NB4 (cell line): ENCODE measurements around the gene XRCC5.

Experiments
- DNase-seq: peaks from one replicate; pipeline ENCODE4 v3.0.0; 2010; ENCODE audit warnings: low read depth
- H3K4me3 ChIP-seq: one replicate; pipeline ENCODE4 v1.5.1; 2011; ENCODE audit warnings: mild to moderate bottlenecking, low read depth, low read length, moderate library complexity
- CTCF ChIP-seq: IDR thresholded peaks from one replicate; pipeline ENCODE4 v1.5.1; 2012; ENCODE audit warnings: low read depth, low read length
- MYC ChIP-seq: IDR thresholded peaks from 2 replicates; pipeline ENCODE4 v1.6.1; 2011; ENCODE audit warnings: low read depth, low read length
- POLR2A ChIP-seq: IDR thresholded peaks from 2 replicates; pipeline ENCODE4 v1.6.1; 2011; ENCODE audit warnings: mild to moderate bottlenecking; ENCODE audit not compliant: insufficient read length; ENCODE audit errors: extremely low read depth
- TF ChIP-seq, protein P1 (sequence below): IDR thresholded peaks from 2 replicates; pipeline ENCODE4 v1.6.1; 2011; ENCODE audit warnings: low read depth, low read length

XRCC5 gene

GRCh38 chr2:216242365-216242764 is 133.2 kb downstream of the XRCC5 start:
- TF ChIP-seq POLR2A (no peak), MYC (no peak), CTCF (no peak)
- TF ChIP-seq, protein P1, sequence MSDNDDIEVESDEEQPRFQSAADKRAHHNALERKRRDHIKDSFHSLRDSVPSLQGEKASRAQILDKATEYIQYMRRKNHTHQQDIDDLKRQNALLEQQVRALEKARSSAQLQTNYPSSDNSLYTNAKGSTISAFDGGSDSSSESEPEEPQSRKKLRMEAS: no peak
- no peak for DNase-seq

DNA sequence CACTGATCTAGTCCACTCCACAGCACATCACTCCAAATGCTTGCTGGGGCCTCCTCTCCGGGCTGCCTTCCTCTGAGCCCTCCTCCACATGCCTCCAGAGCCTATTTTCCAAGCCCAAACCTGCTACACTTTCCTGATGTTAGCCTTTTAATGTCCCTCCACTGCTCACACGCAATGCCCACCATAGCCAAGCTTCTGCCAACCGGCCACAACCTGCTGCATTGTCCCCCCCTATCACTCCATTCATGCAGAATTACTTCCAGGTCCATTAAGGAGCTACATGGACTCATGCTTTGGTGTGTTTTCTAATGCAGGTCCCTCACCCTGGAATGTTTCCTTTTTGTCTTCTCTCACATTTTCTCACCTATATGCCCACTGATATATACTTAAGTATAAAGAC is 133.9 kb downstream of the XRCC5 start:
- TF ChIP-seq MYC (no peak), POLR2A (no peak), CTCF (no peak)
- TF ChIP-seq, protein P1: no peak
- no peak overlapping the region for H3K4me3 ChIP-seq
- DNase-seq: no peak

More at GRCh38 chr2:216242365-216242764, 133.2 kb downstream of the XRCC5 start:
- no peak overlapping the region for H3K4me3 ChIP-seq

DNA sequence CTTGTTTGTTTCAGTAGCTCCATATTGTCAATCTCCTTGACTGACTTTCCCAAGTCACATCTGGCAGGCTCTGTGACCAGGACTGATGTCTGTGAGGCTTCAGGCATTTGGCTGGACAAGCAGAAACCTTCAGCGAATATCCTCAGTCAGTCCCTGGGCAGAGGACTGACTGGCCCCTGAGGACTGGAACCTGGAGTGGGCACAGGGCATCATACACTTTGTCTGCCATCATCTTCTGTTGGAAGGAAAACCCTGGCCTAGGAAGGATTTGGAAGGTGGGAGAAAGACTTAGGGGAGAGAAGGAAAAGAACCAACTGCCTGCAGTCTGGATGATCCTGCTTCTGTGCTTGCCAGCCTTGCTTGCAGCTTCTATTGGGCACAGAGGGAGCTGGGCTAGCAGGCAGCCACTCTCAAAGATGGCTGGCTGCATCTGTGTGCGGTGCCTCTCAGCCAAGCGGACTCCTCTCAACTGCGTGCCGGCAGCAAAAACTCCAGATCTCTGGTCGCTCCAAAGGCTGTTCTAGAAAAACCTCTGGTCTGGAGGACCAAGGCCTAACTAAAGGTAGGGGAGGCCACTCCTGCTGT is 136.3 kb downstream of the XRCC5 start:
- H3K4me3 ChIP-seq: no peak overlapping the region
- TF ChIP-seq POLR2A (no peak), CTCF (no peak), MYC (no peak)
- TF ChIP-seq, protein P1: no peak
- no peak for DNase-seq

- no peak overlapping the region for H3K4me3 ChIP-seq
- DNase-seq: no peak
These were observed 137.6 kb downstream of the XRCC5 start for GRCh38 chr2:216246766-216247165.

More at GRCh38 chr2:216246766-216247165, 137.6 kb downstream of the XRCC5 start:
- TF ChIP-seq CTCF (no peak), POLR2A (no peak), MYC (no peak)
- TF ChIP-seq, protein P1: no peak
